ENCODE data around the gene ALDH3A1. TPM values are rescaled to one million over a fixed set of nuclear protein-coding genes. Genes with fewer than 3 reads are reported as not detected.

ALDH3A1 gene
- total RNA-seq, 1 experiment from 2014 or later: 0.39 TPM

- no peak for DNase-seq
Measured at GRCh38 chr17:19781488-19782458, 33.7 kb upstream of the ALDH3A1 start.

More at GRCh38 chr17:19781488-19782458, 33.7 kb upstream of the ALDH3A1 start:
- Histone ChIP-seq H3K23ac (ENCODE audit: insufficient read length, low read depth, low read length) (no peak overlapping the region), H2BK120ac (ENCODE audit: low read depth, low read length, poor library complexity, severe bottlenecking) (no peak overlapping the region), H2AFZ (ENCODE audit: low read length) (no peak overlapping the region), H3K9ac (ENCODE audit: extremely low read depth, insufficient read length, low read length) (no peak overlapping the region), H2BK20ac (ENCODE audit: low read depth, low read length, poor library complexity, severe bottlenecking) (no peak overlapping the region), H2AK5ac (ENCODE audit: insufficient read length, low read length) (no peak overlapping the region), H3K4me1 (ENCODE audit: insufficient read depth, low read length) (no peaks in the 10 kb centered on the region), H3K4ac (ENCODE audit: low read depth, low read length) (no peak overlapping the region), H3K4me2 (ENCODE audit: insufficient read depth, insufficient read length, low read length) (no peak overlapping the region), H2BK15ac (ENCODE audit: low read depth, low read length) (no peak overlapping the region), H3K18ac (ENCODE audit: insufficient read length, low read depth, low read length) (no peak overlapping the region), H3K27ac (ENCODE audit: insufficient read length, low read depth, low read length) (no peak overlapping the region), H4K91ac (ENCODE audit: insufficient read length, low read depth, low read length) (no peak overlapping the region), H2BK5ac (ENCODE audit: insufficient read length, low read length) (no peak overlapping the region), H3K9me3 (ENCODE audit: control insufficient read depth, low read depth, low read length) (no peaks in the 10 kb centered on the region), H4K8ac (replicated peaks; ENCODE audit: insufficient read length, low read depth, low read length) (no peak overlapping the region), H3K14ac (ENCODE audit: insufficient read depth, low read length) (no peak overlapping the region), H2BK12ac (ENCODE audit: insufficient read length, low read depth, low read length) (no peak overlapping the region), H3K23me2 (ENCODE audit: insufficient read length, low read depth, low read length, poor library complexity, severe bottlenecking) (no peaks in the 10 kb centered on the region), H3K56ac (ENCODE audit: insufficient read length, low read depth, low read length) (no peak overlapping the region), H3K27me3 (ENCODE audit: insufficient read depth, low read length) (no peaks in the 10 kb centered on the region), H3K79me1 (ENCODE audit: insufficient read depth, low read depth, low read length, poor library complexity, severe bottlenecking) (no peaks in the 10 kb centered on the region), H3K79me2 (ENCODE audit: insufficient read depth, low read length) (no peaks in the 10 kb centered on the region), H4K20me1 (ENCODE audit: control insufficient read depth, insufficient read depth, insufficient read length) (no peaks in the 10 kb centered on the region), H3T11ph (ENCODE audit: low read length) (no peak overlapping the region), H4K5ac (ENCODE audit: insufficient read length, low read depth, low read length) (no peak overlapping the region)
- no peaks in the 10 kb centered on the region for H3K9me3 Mint-ChIP-seq
- no peak overlapping the region for H3K27ac Mint-ChIP-seq
- peaks cover 0 to 9% (median 5%) of the 10 kb centered on the region in 3 experiments; a peak in 4 of 7 replicates for H3K36me3 Mint-ChIP-seq (ENCODE audit: insufficient read depth in 1 of 3, low read depth in 3 of 3)
- no peak for TF ChIP-seq CTCF (conservative IDR thresholded peaks at IDR 0.05)
- no peak overlapping the region for H3K4me3 Mint-ChIP-seq
- WGBS (ENCODE audit: extremely low coverage, insufficient read length, low lambda C conversion rate): no CpG with 5 or more reads among the region's 9 CpGs
- H3K4me1 Mint-ChIP-seq: no peaks in the 10 kb centered on the region
- H3K27me3 Mint-ChIP-seq (ENCODE audit: low read depth): no peaks in the 10 kb centered on the region
